Measurements from ENCODE around the gene TRAK1. TPM values are rescaled to one million over a fixed set of nuclear protein-coding genes. Genes with fewer than 3 reads are reported as not detected.

The TRAK1 gene
- total RNA-seq, 2 experiments from 2014 or later = 62.5 to 88.3 TPM

DNA sequence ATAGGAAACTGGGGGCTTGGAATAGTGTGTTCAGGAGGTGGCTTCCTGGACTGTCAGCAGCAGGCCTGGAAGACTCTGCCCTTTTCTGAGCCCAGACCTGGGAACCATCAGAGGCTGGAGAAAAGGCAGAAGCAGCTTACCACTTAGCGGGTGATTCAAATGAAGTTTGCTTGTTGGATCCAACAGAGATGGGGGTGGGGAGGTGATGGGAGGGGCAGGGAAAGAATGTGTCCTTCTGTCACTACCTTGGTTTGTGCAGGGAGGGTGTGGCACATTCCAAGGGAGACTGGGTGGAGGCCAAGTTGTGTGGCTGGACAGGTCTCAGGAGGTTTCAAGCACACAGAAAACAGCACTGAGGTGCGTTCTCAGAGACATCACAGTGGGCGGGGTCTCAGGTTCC is 58.8 kb downstream of the TRAK1 start:
- H2AFZ ChIP-seq (ENCODE audit: low read length) = no peak overlapping the region
- CTCF ChIA-PET (ENCODE audit: unreplicated experiment) = no interaction called here
- DNase-seq (ENCODE audit: low spot score) = no peak
- H3K79me2 ChIP-seq (ENCODE audit: insufficient read depth, low read depth, low read length) = peaks cover 57% of the 10 kb centered on the region
- H3K9me3 ChIP-seq (ENCODE audit: low read length) = no peaks in the 10 kb centered on the region
- BruUV-seq (replicated peaks) = no TSS peak
- H3K36me3 ChIP-seq (ENCODE audit: insufficient read depth, low read length) = peaks cover 32% of the 10 kb centered on the region
- H3K4me2 ChIP-seq (ENCODE audit: low read length) = no peak overlapping the region
- H3K4me1 ChIP-seq (ENCODE audit: insufficient read depth, low read length, poor library complexity, severe bottlenecking) = peaks cover 66% of the 10 kb centered on the region
- H4K20me1 ChIP-seq (ENCODE audit: insufficient read depth, low read length) = no peaks in the 10 kb centered on the region
- H3K9me2 ChIP-seq (ENCODE audit: insufficient read depth, low read length) = no peaks in the 10 kb centered on the region
- intact Hi-C loops (cut with micrococcal nuclease; ENCODE audit: unreplicated experiment) = no loop called here
- POLR2A ChIA-PET = no interaction called here
- H3K27ac ChIP-seq (ENCODE audit: low read depth, low read length, poor library complexity, severe bottlenecking) = no peak overlapping the region
- no peak overlapping the region for H3K4me3 ChIP-seq (ENCODE audit: low read depth, low read length, poor library complexity, severe bottlenecking)
- TF ChIP-seq EZH2phosphoT487 (IDR thresholded peaks at IDR 0.05; ENCODE audit: borderline replicate concordance, low read depth, low read length) = no peak
- TF ChIP-seq, protein P1, sequence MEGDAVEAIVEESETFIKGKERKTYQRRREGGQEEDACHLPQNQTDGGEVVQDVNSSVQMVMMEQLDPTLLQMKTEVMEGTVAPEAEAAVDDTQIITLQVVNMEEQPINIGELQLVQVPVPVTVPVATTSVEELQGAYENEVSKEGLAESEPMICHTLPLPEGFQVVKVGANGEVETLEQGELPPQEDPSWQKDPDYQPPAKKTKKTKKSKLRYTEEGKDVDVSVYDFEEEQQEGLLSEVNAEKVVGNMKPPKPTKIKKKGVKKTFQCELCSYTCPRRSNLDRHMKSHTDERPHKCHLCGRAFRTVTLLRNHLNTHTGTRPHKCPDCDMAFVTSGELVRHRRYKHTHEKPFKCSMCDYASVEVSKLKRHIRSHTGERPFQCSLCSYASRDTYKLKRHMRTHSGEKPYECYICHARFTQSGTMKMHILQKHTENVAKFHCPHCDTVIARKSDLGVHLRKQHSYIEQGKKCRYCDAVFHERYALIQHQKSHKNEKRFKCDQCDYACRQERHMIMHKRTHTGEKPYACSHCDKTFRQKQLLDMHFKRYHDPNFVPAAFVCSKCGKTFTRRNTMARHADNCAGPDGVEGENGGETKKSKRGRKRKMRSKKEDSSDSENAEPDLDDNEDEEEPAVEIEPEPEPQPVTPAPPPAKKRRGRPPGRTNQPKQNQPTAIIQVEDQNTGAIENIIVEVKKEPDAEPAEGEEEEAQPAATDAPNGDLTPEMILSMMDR (conservative IDR thresholded peaks at IDR 0.05; ENCODE audit: low read length) = no peak

DNA sequence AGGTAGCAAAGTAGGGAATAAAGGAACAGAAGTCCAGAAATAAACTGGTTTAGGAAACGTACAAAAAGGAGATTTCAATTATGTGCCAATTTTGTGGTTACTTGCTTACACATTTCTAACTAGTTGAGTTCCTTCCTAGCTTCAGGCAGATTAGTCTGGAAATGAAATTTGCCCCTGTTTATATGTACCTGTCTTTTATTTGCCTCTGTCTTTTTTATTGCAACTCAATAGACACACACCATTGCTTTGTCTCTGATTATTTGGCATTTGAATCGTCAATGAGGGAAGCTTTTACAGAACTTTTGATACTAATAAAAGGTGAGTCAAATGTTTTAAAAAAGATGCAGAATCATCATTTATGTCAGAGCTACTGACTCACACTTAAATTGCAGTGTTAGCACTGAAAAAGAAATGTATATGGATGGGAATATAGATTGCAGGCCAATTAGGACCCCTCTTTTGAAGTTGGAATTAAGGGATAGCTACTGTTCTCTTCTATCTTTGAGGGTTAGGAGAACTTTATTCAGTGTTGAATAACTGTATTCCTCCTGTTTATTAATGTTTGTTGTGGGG is 60.5 kb downstream of the TRAK1 start:
- Histone ChIP-seq H4K20me1 (ENCODE audit: insufficient read depth, low read length) (no peaks in the 10 kb centered on the region), H3K79me2 (ENCODE audit: insufficient read depth, low read depth, low read length) (peaks cover 54% of the 10 kb centered on the region), H3K4me2 (ENCODE audit: low read length) (no peak overlapping the region), H2AFZ (ENCODE audit: low read length) (no peak overlapping the region), H3K9me3 (ENCODE audit: low read length) (no peaks in the 10 kb centered on the region), H3K9me2 (ENCODE audit: insufficient read depth, low read length) (no peaks in the 10 kb centered on the region), H3K27ac (ENCODE audit: low read depth, low read length, poor library complexity, severe bottlenecking) (no peak overlapping the region), H3K36me3 (ENCODE audit: insufficient read depth, low read length) (peaks cover 34% of the 10 kb centered on the region), H3K4me1 (ENCODE audit: insufficient read depth, low read length, poor library complexity, severe bottlenecking) (peaks cover 52% of the 10 kb centered on the region), H3K4me3 (ENCODE audit: low read depth, low read length, poor library complexity, severe bottlenecking) (no peak overlapping the region)
- no TSS peak for BruUV-seq (replicated peaks)
- CTCF ChIA-PET (ENCODE audit: unreplicated experiment) = no interaction called here
- POLR2A ChIA-PET = interaction anchor here (1.5 kb wide), 1 partner anchor 32 kb away, joined by 4 read pairs; no protein-coding TSS in a partner anchor
- intact Hi-C loops (cut with micrococcal nuclease; ENCODE audit: unreplicated experiment) = no loop called here
- TF ChIP-seq, protein P1 (conservative IDR thresholded peaks at IDR 0.05; ENCODE audit: low read length) = no peak
- no peak for TF ChIP-seq EZH2phosphoT487 (IDR thresholded peaks at IDR 0.05; ENCODE audit: borderline replicate concordance, low read depth, low read length)
- DNase-seq (ENCODE audit: low spot score) = no peak

DNA sequence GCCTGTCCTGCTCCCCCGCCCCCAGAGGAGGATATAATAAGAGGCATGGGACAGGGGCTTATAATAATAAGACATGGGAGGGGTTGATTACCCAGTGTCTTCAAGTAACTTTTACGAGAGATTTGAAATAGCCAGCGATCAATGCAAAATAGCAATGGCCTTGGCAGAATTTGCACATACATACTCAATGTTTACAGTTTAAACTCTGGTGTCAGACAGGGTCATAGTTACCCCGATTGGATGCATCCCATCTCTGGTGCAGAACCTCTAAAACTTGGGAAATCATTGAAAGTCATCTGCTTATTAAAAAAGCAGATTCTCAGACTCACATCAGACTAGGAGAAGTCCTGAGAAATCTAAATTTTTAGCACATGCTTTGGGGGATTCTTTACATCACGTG is 61.0 kb downstream of the TRAK1 start:
- DNase-seq (ENCODE audit: low spot score) = no peak
- Histone ChIP-seq H4K20me1 (ENCODE audit: insufficient read depth, low read length) (no peaks in the 10 kb centered on the region), H3K36me3 (ENCODE audit: insufficient read depth, low read length) (peaks cover 34% of the 10 kb centered on the region), H3K79me2 (ENCODE audit: insufficient read depth, low read depth, low read length) (peaks cover 50% of the 10 kb centered on the region), H2AFZ (ENCODE audit: low read length) (no peak overlapping the region), H3K9me3 (ENCODE audit: low read length) (no peaks in the 10 kb centered on the region), H3K4me3 (ENCODE audit: low read depth, low read length, poor library complexity, severe bottlenecking) (no peak overlapping the region), H3K4me2 (ENCODE audit: low read length) (no peak overlapping the region), H3K9me2 (ENCODE audit: insufficient read depth, low read length) (no peaks in the 10 kb centered on the region), H3K27ac (ENCODE audit: low read depth, low read length, poor library complexity, severe bottlenecking) (no peak overlapping the region), H3K4me1 (ENCODE audit: insufficient read depth, low read length, poor library complexity, severe bottlenecking) (peaks cover 47% of the 10 kb centered on the region)
- intact Hi-C loops (cut with micrococcal nuclease; ENCODE audit: unreplicated experiment) = no loop called here
- ChIA-PET CTCF (ENCODE audit: unreplicated experiment) (no interaction called here), POLR2A (interaction anchor here (1.5 kb wide), 1 partner anchor 32 kb away, joined by 4 read pairs; no protein-coding TSS in a partner anchor)
- BruUV-seq (replicated peaks) = no TSS peak
- TF ChIP-seq, protein P1 (conservative IDR thresholded peaks at IDR 0.05; ENCODE audit: low read length) = no peak
- TF ChIP-seq EZH2phosphoT487 (IDR thresholded peaks at IDR 0.05; ENCODE audit: borderline replicate concordance, low read depth, low read length) = no peak

Data from OCI-LY7 (cell line).